Measurements from ENCODE around the gene SLC15A3. TPM values are rescaled to one million over a fixed set of nuclear protein-coding genes. Genes with fewer than 3 reads are reported as not detected.

SLC15A3 gene
- total RNA-seq, 1 experiment from 2014 or later: 5.5 TPM

DNA sequence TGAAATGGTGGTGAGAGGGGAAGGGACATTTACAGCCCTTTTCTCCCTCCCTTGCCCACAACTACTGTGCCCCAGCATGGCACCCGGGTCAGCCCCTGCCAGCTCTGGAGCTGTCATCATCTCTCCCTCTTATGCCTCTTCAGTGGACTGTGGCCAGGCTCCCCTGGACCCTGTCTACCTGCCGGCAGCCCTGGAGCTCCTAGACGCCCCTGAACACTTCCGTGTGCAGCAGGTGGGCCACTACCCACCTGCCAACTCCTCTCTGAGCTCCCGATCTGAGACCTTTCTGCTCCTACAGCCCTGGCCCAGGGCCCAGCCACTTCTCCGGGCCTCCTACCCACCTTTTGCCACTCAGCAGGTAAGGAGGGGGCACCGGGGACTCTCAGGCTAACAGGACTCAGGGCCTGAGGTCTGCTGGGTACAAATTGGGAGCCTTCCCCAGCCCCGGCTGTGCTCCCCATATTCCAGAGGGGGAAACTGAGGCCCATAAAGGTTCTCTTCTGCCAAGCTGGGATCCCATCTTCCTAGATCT is 24.8 kb downstream of the SLC15A3 start:
- Histone ChIP-seq H3F3A (ENCODE audit: insufficient read depth, low read depth) (peaks cover 12% of the 10 kb centered on the region; the same call in 1 of the 2 replicates), H3K27ac (no peak overlapping the region), H2AFZ (no peak overlapping the region), H3K79me2 (ENCODE audit: low read depth) (no peaks in the 10 kb centered on the region), H3K27me3 (ENCODE audit: insufficient read depth, low read depth) (no peaks in the 10 kb centered on the region), H3K4me1 (replicated peaks; ENCODE audit: insufficient read depth) (peaks cover 13% of the 10 kb centered on the region), H4K20me1 (ENCODE audit: insufficient read depth) (no peaks in the 10 kb centered on the region), H3K9me2 (ENCODE audit: insufficient read depth) (no peaks in the 10 kb centered on the region), H3K36me3 (ENCODE audit: low read depth) (no peaks in the 10 kb centered on the region), H3K9me3 (ENCODE audit: insufficient read depth, low read depth) (no peaks in the 10 kb centered on the region), H3K4me3 (no peak overlapping the region), H3K4me2 (no peak overlapping the region)
- intact Hi-C loops (cut with micrococcal nuclease; ENCODE audit: unreplicated experiment): loop anchor here (10.0 kb wide), 1 partner anchor 938 kb away; no protein-coding TSS in a partner anchor
- no peak for TF ChIP-seq EZH2 (IDR thresholded peaks at IDR 0.05; ENCODE audit: low read depth)
- TF ChIP-seq, protein P1, sequence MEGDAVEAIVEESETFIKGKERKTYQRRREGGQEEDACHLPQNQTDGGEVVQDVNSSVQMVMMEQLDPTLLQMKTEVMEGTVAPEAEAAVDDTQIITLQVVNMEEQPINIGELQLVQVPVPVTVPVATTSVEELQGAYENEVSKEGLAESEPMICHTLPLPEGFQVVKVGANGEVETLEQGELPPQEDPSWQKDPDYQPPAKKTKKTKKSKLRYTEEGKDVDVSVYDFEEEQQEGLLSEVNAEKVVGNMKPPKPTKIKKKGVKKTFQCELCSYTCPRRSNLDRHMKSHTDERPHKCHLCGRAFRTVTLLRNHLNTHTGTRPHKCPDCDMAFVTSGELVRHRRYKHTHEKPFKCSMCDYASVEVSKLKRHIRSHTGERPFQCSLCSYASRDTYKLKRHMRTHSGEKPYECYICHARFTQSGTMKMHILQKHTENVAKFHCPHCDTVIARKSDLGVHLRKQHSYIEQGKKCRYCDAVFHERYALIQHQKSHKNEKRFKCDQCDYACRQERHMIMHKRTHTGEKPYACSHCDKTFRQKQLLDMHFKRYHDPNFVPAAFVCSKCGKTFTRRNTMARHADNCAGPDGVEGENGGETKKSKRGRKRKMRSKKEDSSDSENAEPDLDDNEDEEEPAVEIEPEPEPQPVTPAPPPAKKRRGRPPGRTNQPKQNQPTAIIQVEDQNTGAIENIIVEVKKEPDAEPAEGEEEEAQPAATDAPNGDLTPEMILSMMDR (conservative IDR thresholded peaks at IDR 0.05): no peak
- no peak for DNase-seq
- ChIA-PET CTCF (interaction anchor here (0.6 kb wide), 1 partner anchor 13 kb away, joined by 3 read pairs; the partner anchor contains the start of gene TMEM109), POLR2A (ENCODE audit: unreplicated experiment) (interaction anchor here (0.6 kb wide), 1 partner anchor 69 kb away, joined by 7 read pairs; no protein-coding TSS in a partner anchor)
- no TSS peak for BruUV-seq (replicated peaks)

DNA sequence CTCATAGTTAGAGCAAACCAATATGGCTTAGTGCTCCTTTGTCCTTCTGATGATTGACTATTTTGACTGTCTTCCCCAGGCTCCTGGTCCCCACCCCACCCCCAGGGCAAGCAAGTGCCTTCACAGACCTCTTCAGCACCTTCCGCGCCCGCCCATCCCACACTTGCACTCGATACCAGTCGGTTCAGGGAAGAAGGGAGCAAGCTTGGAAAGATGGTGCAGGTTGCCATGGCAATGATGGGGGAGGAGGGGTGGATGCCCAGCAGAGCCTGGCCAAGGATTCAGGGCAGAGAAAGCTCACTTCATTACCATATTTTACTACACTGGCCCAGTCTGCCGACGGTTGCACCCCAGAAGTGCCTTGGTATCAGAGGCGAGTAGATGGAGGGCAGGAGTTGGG is 25.5 kb downstream of the SLC15A3 start:
- intact Hi-C loops (cut with micrococcal nuclease; ENCODE audit: unreplicated experiment): loop anchor here (10.0 kb wide), 1 partner anchor 938 kb away; no protein-coding TSS in a partner anchor
- Histone ChIP-seq H3K4me1 (replicated peaks; ENCODE audit: insufficient read depth) (peaks cover 13% of the 10 kb centered on the region), H3K4me2 (no peak overlapping the region), H3K36me3 (ENCODE audit: low read depth) (0 out of 2 replicates have a peak, but pooled peaks cover 2% of the 10 kb centered on the region), H3K9me3 (ENCODE audit: insufficient read depth, low read depth) (no peaks in the 10 kb centered on the region), H3K27me3 (ENCODE audit: insufficient read depth, low read depth) (no peaks in the 10 kb centered on the region), H2AFZ (no peak overlapping the region), H3K79me2 (ENCODE audit: low read depth) (no peaks in the 10 kb centered on the region), H3K9me2 (ENCODE audit: insufficient read depth) (no peaks in the 10 kb centered on the region), H3K4me3 (no peak overlapping the region), H3K27ac (no peak overlapping the region), H4K20me1 (ENCODE audit: insufficient read depth) (no peaks in the 10 kb centered on the region), H3F3A (ENCODE audit: insufficient read depth, low read depth) (peaks cover 12% of the 10 kb centered on the region; the same call in 1 of the 2 replicates)
- POLR2A ChIA-PET (ENCODE audit: unreplicated experiment): interaction anchor here (0.6 kb wide), 1 partner anchor 70 kb away, joined by 7 read pairs; no protein-coding TSS in a partner anchor
- TF ChIP-seq, protein P1 (conservative IDR thresholded peaks at IDR 0.05): no peak
- no peak for TF ChIP-seq EZH2 (IDR thresholded peaks at IDR 0.05; ENCODE audit: low read depth)
- no peak for DNase-seq
- CTCF ChIA-PET: interaction anchor here (0.6 kb wide), 1 partner anchor 13 kb away, joined by 3 read pairs; the partner anchor contains the start of gene TMEM109
- BruUV-seq (replicated peaks): no TSS peak

DNA sequence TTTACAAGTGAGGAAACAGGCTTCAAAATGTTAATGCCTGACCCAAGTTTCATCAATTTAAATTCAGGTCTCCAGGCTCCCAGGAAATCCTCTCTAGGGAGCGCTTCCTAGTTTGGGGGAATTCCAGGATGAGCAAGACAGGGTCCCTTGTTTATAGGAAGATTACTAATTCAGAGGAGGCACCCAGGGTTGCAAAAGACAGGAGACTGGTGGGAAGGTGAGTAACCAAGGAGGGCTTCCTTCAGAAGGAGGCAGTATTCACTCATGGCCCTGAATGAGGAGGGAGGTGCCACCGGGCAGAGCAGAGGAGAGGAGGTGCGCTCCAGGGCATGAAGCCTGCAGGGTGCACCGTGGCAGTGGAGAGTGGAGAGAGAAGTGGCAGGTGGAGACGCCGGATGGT is 26.1 kb downstream of the SLC15A3 start:
- H3K4me1 ChIP-seq (replicated peaks; ENCODE audit: insufficient read depth): peaks cover 13% of the 10 kb centered on the region
- no peak overlapping the region for H2AFZ ChIP-seq
- H4K20me1 ChIP-seq (ENCODE audit: insufficient read depth): no peaks in the 10 kb centered on the region
- BruUV-seq (replicated peaks): no TSS peak
- no peak overlapping the region for H3K27ac ChIP-seq
- no peaks in the 10 kb centered on the region for H3K27me3 ChIP-seq (ENCODE audit: insufficient read depth, low read depth)
- peak overlapping the region; percentile 91 for H3K4me2 ChIP-seq
- H3F3A ChIP-seq (ENCODE audit: insufficient read depth, low read depth): peaks cover 12% of the 10 kb centered on the region; the same call in 1 of the 2 replicates
- ChIA-PET POLR2A (ENCODE audit: unreplicated experiment) (interaction anchor here (0.6 kb wide), 1 partner anchor 17 kb away, joined by 6 read pairs; no protein-coding TSS in a partner anchor), CTCF (no interaction called here)
- no peaks in the 10 kb centered on the region for H3K9me2 ChIP-seq (ENCODE audit: insufficient read depth)
- peak overlapping the region; percentile 74; the same call in 1 of the 2 replicates for H3K4me3 ChIP-seq
- peak in 1 of 2 experiments; percentile 66 for DNase-seq
- intact Hi-C loops (cut with micrococcal nuclease; ENCODE audit: unreplicated experiment): loop anchor here (2.0 to 10.0 kb wide), 3 partner anchors 17 to 939 kb away; partner anchors contain the start of gene CD6
- H3K79me2 ChIP-seq (ENCODE audit: low read depth): no peaks in the 10 kb centered on the region
- no peaks in the 10 kb centered on the region for H3K9me3 ChIP-seq (ENCODE audit: insufficient read depth, low read depth)
- TF ChIP-seq, protein P1 (conservative IDR thresholded peaks at IDR 0.05): no peak
- no peak for TF ChIP-seq EZH2 (IDR thresholded peaks at IDR 0.05; ENCODE audit: low read depth)
- H3K36me3 ChIP-seq (ENCODE audit: low read depth): 0 out of 2 replicates have a peak, but pooled peaks cover 5% of the 10 kb centered on the region

All from PC-9 (cell line).